Thyroid gland (tissue), 4 donors: Measurements from ENCODE around the gene P2RY8. TPM values are rescaled to one million over a fixed set of nuclear protein-coding genes. Genes with fewer than 3 reads are reported as not detected.

Experiments used
- DNase-seq, 2 donors: peaks; one replicate each; pipeline ENCODE4 v3.0.0-alpha.2; 2019
- H3K27ac ChIP-seq, 3 donors: fragments of 200-600 bp; sonication (generic); 1 replicate in 2 of 3; 2 replicates in 1 of 3; pipeline ENCODE4 v1.5.1; 2016 to 2019; ENCODE audit warnings: mild to moderate bottlenecking in 1 of 3, moderate library complexity in 1 of 3
- H3K27me3 ChIP-seq: fragments of 200-600 bp; sonication (generic); one replicate; pipeline ENCODE4 v1.5.1; 2019
- H3K36me3 ChIP-seq, 2 donors: fragments of 200-600 bp; sonication (generic); one replicate each; pipeline ENCODE4 v1.5.1; 2016 to 2019
- H3K4me1 ChIP-seq, 2 donors: fragments of 200-600 bp; sonication (generic); one replicate each; pipeline ENCODE4 v1.5.1; 2017 to 2019
- H3K4me3 ChIP-seq, 3 donors: fragments of 200-600 bp; sonication (generic); replicated peaks in 1 of 3; 1 replicate in 2 of 3; 2 replicates in 1 of 3; pipeline ENCODE4 v1.5.1; 2016; ENCODE audit warnings: mild to moderate bottlenecking in 1 of 3
- H3K9me3 ChIP-seq: fragments of 200-600 bp; sonication (generic); one replicate; pipeline ENCODE4 v1.5.1; 2017
- POLR2A ChIP-seq, 2 donors: fragments of 450-650 bp; IDR thresholded peaks; one replicate each; pipeline ENCODE4 v1.6.1; 2017; ENCODE audit warnings: antibody characterized with exemption in 2 of 2, mild to moderate bottlenecking in 2 of 2, moderate library complexity in 1 of 2
- WGBS, 2 donors: methylation state at CpG; one replicate each; pipeline ENCODE4 v1.1.5; 2017; 5-methylcytosine and 5-hydroxymethylcytosine counted together
- intact Hi-C: fragments of 100-400 bp; cut with DNase I; formaldehyde crosslinking; loops from one replicate; pipeline ENCODE4 v1.15.1; 2023
- total RNA-seq, 4 donors: library from RNA; depleted of rRNA; stranded (reverse); fragments of >200 nt; gene quantifications; one replicate each; pipeline ENCODE4 v1.2.3, GENCODE V29; 2016
- TF ChIP-seq, protein P1 (sequence below), 6 experiments: fragments of 200-600 bp in 3 of 6; fragments of 450-650 bp in 3 of 6; sonication (generic) in 3 of 6; IDR thresholded peaks; one replicate each; pipeline ENCODE4 v1.5.1; 2016 to 2019; ENCODE audit warnings: antibody characterized with exemption in 6 of 6, mild to moderate bottlenecking in 2 of 6, inconsistent platforms in 1 of 6, moderate library complexity in 1 of 6

P2RY8 gene
- total RNA-seq, 4 donors from 2014 or later = 2.4 to 11.9 (median 3.0) TPM

DNA sequence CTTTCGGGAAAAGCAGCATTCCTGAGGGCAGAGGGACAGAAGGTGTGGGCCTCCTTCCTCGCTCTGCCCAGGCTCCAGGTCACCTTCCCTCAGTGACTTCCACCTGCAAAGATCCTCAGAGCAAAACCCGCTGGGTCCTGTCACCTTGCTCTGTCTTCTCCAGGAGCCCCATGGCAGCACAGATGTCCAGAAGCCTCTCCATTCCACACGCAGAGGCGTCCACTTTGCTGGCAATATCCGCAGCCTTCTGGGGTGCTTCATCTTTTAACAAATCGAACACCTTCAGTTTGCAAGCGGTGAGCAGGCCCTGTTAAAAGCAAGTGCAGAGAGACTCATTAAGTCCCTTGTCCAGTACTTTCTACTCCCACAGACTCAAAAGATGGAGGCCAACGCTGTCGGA is 111.6 kb downstream of the P2RY8 start:
- no peak for DNase-seq
- Histone ChIP-seq H3K36me3 (peaks cover 16% of the 10 kb centered on the region in 2 donors), H3K9me3 (no peaks in the 10 kb centered on the region), H3K27ac (no peak overlapping the region), H3K4me3 (no peak overlapping the region), H3K4me1 (no peaks in the 10 kb centered on the region), H3K27me3 (no peaks in the 10 kb centered on the region)
- intact Hi-C loops = no loop called here
- TF ChIP-seq, protein P1, sequence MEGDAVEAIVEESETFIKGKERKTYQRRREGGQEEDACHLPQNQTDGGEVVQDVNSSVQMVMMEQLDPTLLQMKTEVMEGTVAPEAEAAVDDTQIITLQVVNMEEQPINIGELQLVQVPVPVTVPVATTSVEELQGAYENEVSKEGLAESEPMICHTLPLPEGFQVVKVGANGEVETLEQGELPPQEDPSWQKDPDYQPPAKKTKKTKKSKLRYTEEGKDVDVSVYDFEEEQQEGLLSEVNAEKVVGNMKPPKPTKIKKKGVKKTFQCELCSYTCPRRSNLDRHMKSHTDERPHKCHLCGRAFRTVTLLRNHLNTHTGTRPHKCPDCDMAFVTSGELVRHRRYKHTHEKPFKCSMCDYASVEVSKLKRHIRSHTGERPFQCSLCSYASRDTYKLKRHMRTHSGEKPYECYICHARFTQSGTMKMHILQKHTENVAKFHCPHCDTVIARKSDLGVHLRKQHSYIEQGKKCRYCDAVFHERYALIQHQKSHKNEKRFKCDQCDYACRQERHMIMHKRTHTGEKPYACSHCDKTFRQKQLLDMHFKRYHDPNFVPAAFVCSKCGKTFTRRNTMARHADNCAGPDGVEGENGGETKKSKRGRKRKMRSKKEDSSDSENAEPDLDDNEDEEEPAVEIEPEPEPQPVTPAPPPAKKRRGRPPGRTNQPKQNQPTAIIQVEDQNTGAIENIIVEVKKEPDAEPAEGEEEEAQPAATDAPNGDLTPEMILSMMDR (IDR thresholded peaks at IDR 0.05) = no peak
- no peak for TF ChIP-seq POLR2A (IDR thresholded peaks at IDR 0.05)
- 79% methylated on average over 10 of the region's 10 CpGs for WGBS, 2 donors

DNA sequence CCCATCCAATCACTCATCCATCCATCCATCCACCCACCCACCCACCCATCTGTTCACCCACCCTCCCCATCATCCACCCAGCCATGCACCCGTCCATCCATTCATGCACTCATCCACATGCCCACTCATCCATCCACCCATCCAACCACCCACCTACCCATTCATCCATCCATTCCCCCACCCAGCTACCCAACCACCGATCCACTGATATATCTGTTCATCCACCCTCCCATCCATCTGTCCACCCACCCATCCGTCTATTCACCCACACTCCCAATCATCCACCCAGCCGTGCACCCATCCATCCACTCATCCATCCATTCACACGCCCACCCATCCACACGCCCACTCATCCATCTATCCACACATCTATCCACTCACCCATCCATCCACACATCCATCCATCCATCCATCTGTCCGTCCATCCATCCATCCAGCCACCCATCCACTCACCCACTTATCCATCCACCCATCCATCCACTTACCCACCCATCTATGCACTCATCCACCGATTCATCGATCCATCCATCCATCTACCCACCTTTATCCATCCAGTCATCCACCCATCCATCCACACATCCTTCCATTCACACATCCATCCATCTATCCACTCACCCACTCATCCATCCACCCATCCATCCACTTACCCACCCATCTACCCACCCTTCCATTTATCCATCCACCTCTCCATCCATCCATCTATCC is 112.7 kb downstream of the P2RY8 start:
- Histone ChIP-seq H3K9me3 (no peaks in the 10 kb centered on the region), H3K4me3 (no peak overlapping the region), H3K27ac (no peak overlapping the region), H3K4me1 (no peaks in the 10 kb centered on the region), H3K36me3 (peaks cover 16% of the 10 kb centered on the region in 2 donors), H3K27me3 (no peaks in the 10 kb centered on the region)
- TF ChIP-seq, protein P1 (IDR thresholded peaks at IDR 0.05) = no peak
- no peak for TF ChIP-seq POLR2A (IDR thresholded peaks at IDR 0.05)
- intact Hi-C loops = no loop called here
- WGBS, 2 donors = 73 to 74% methylated on average over 9 of the region's 9 CpGs
- DNase-seq = no peak

DNA sequence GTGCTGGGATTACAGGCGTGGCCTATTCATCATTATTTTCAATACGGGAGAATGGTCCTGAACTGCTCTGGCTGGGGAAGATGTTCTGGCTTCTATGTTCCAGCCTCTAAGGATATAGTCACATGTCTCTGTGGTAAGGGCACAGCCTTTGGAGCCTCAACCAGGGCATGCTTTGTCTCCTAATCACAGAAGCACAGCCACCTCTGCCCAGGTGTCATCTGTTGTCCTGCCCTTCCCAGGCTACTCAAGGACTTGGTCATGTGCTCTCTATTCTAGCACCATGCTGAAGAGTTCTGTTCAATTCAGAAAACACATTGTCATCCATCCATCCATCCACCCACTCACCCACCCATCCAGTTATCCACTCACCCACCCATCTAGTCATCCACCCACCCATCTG is 113.8 kb downstream of the P2RY8 start:
- no peaks in the 10 kb centered on the region for H3K27me3 ChIP-seq
- no peaks in the 10 kb centered on the region for H3K9me3 ChIP-seq
- no peak overlapping the region for H3K4me3 ChIP-seq
- no peak overlapping the region for H3K27ac ChIP-seq
- TF ChIP-seq POLR2A (IDR thresholded peaks at IDR 0.05) = no peak
- TF ChIP-seq, protein P1 (IDR thresholded peaks at IDR 0.05) = no peak
- WGBS, 2 donors = 50% methylated on average over 2 of the region's 2 CpGs
- intact Hi-C loops = no loop called here
- DNase-seq = no peak
- H3K36me3 ChIP-seq = peaks cover 21 to 27% of the 10 kb centered on the region in 2 donors
- no peaks in the 10 kb centered on the region for H3K4me1 ChIP-seq

DNA sequence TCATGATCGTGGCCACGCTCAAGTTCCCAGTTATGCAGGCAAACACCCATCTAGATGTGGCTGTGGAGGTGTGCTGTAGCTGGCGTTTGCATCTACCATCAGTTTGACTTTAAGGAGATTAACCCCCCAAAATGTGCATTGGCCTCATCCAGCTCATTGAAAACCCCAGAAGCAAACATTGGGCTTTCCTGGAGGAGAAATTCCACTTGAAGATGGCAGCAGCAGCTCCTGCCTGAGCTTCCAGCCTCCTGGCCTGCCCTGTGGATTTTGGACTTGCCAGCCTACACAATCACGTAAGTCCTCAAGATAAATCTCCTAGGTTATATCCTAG is 114.9 kb downstream of the P2RY8 start:
- no peak for DNase-seq
- H3K36me3 ChIP-seq = peaks cover 13 to 29% of the 10 kb centered on the region in 2 donors

DNA sequence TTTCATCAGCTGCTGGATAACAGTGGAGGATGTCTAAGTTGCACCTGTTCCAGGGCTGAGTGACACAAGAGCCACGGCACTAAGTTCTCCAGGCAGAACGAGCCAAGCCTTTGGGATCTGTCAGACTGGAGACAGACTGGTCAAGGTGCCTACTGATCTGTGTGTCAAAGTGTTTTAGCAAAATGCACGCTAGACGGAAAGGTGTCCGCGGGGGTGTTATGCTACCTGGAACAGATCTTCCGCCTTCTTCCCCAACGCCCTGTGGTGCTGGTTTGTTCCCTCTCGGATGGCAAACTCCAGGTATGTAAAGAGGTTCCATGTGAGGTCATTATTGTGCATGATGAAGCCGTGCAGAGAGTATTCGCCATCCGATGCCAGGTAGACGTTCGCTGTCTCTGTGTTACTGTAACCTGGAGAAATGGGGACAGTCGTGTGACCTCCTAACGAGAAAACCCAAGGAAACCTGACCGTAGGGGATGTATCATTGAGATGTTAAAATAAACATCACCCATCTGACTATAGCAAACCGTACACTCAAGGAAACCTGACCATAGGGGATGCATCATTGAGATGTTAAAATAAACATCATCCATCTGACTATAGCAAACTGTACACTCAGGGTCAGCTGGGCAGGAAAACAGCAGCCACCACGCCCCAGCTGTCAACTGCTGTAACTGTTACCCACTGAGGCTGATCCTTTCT is 115.4 kb downstream of the P2RY8 start:
- Histone ChIP-seq H3K27me3 (no peaks in the 10 kb centered on the region), H3K9me3 (no peaks in the 10 kb centered on the region), H3K4me1 (no peaks in the 10 kb centered on the region), H3K27ac (no peak overlapping the region), H3K4me3 (no peak overlapping the region), H3K36me3 (peaks cover 13 to 29% of the 10 kb centered on the region in 2 donors)
- WGBS, 2 donors = 96 to 98% methylated on average over 19 of the region's 19 CpGs
- intact Hi-C loops = no loop called here
- no peak for TF ChIP-seq POLR2A (IDR thresholded peaks at IDR 0.05)
- TF ChIP-seq, protein P1 (IDR thresholded peaks at IDR 0.05) = no peak
- DNase-seq = no peak

More for the DNA sequence above, 114.9 kb downstream of the P2RY8 start:
- Histone ChIP-seq H3K27ac (no peak overlapping the region), H3K4me3 (no peak overlapping the region), H3K27me3 (no peaks in the 10 kb centered on the region), H3K9me3 (no peaks in the 10 kb centered on the region), H3K4me1 (no peaks in the 10 kb centered on the region)
- intact Hi-C loops = no loop called here
- TF ChIP-seq POLR2A (IDR thresholded peaks at IDR 0.05) = no peak
- WGBS, 2 donors = 98 to 100% methylated on average over 4 of the region's 4 CpGs
